SK-N-SH (cell line): Measurements from ENCODE around the gene RIMS1. TPM values are rescaled to one million over a fixed set of nuclear protein-coding genes. Genes with fewer than 3 reads are reported as not detected.

ENCODE experiments used
- CTCF ChIA-PET: fragments of 300-600, 350-600 bp; formaldehyde crosslinking; extraction: SDS; loops from one replicate; lab custom pipeline; 2021; lab: Yijun Ruan, JAX
- POLR2A ChIA-PET: fragments of 350-600 bp; sonication (Branson Sonifier 250); formaldehyde crosslinking; extraction: SDS; loops from one replicate; lab custom pipeline; 2020; ENCODE audit warnings: antibody characterized with exemption, inconsistent platforms; lab: Yijun Ruan, JAX
- DNase-seq: peaks from one replicate; pipeline ENCODE4 v3.0.0; 2012
- H2AFZ ChIP-seq: fragments of 200-600 bp; sonication (generic); 2 replicates; pipeline ENCODE4 v1.8.1; 2016; ENCODE audit warnings: antibody characterized with exemption, mild to moderate bottlenecking, low read depth
- H3F3A ChIP-seq: fragments of 200-600 bp; sonication (generic); replicated peaks from 2 replicates; pipeline ENCODE3; 2016; ENCODE audit warnings: antibody characterized with exemption, mild to moderate bottlenecking; ENCODE audit not compliant: insufficient read depth
- H3K27ac ChIP-seq, 2 experiments: fragments of 200-500 bp in 1 of 2; fragments of 200-600 bp in 1 of 2; sonication (Bioruptor generic) in 1 of 2; sonication (generic), shearing (Covaris generic) in 1 of 2; 2 replicates each; pipeline versions ENCODE4 v1.5.1 to v1.6.1; 2014 to 2016; ENCODE audit warnings: low read depth in 2 of 2, inconsistent platforms in 1 of 2, low read length in 1 of 2, mild to moderate bottlenecking in 1 of 2, mixed read lengths in 1 of 2
- H3K27me3 ChIP-seq: fragments of 200-600 bp; sonication (generic), shearing (Covaris generic); 2 replicates; pipeline ENCODE4 v1.6.1; 2016; ENCODE audit warnings: mixed run types; ENCODE audit not compliant: insufficient read depth
- H3K36me3 ChIP-seq, 2 experiments: fragments of 200-500 bp in 1 of 2; fragments of 200-600 bp in 1 of 2; sonication (Bioruptor generic) in 1 of 2; sonication (generic) in 1 of 2; replicated peaks in 1 of 2; 2 replicates each; pipeline versions ENCODE3 to v1.5.1; 2014 to 2016; ENCODE audit warnings: low read length in 1 of 2, mild to moderate bottlenecking in 1 of 2; ENCODE audit not compliant: insufficient read depth in 2 of 2, control insufficient read depth in 1 of 2
- H3K4me1 ChIP-seq, 2 experiments: fragments of 200-500 bp in 1 of 2; fragments of 200-600 bp in 1 of 2; sonication (Bioruptor generic) in 1 of 2; sonication (generic), shearing (Covaris generic) in 1 of 2; 2 replicates each; pipeline versions ENCODE4 v1.5.1 to v1.6.1; 2014 to 2016; ENCODE audit warnings: low read depth in 1 of 2, low read length in 1 of 2, mixed run types in 1 of 2; ENCODE audit not compliant: insufficient read depth in 2 of 2, control insufficient read depth in 1 of 2
- H3K4me2 ChIP-seq: fragments of 200-600 bp; sonication (generic), shearing (Covaris generic); 2 replicates; pipeline ENCODE4 v1.6.1; 2017; ENCODE audit warnings: mixed run types
- H3K4me3 ChIP-seq, 2 experiments: fragments of 200-500 bp in 1 of 2; fragments of 200-600 bp in 1 of 2; sonication (Bioruptor generic) in 1 of 2; sonication (generic), shearing (Covaris generic) in 1 of 2; 2 replicates each; pipeline versions ENCODE4 v1.5.1 to v1.8.1; 2014 to 2016; ENCODE audit warnings: low read depth in 2 of 2, inconsistent platforms in 1 of 2, low read length in 1 of 2, mild to moderate bottlenecking in 1 of 2, mixed read lengths in 1 of 2, moderate library complexity in 1 of 2
- H3K79me2 ChIP-seq: fragments of 200-600 bp; sonication (generic); 2 replicates; pipeline ENCODE4 v1.8.1; 2017; ENCODE audit warnings: mild to moderate bottlenecking; ENCODE audit not compliant: insufficient read depth
- H3K9ac ChIP-seq: fragments of 200-600 bp; sonication (generic); 2 replicates; pipeline ENCODE4 v1.6.1; 2017; ENCODE audit warnings: mixed run types
- H3K9me2 ChIP-seq: fragments of 200-600 bp; sonication (generic); 2 replicates; pipeline ENCODE4 v1.6.1; 2017; ENCODE audit warnings: mixed run types
- H3K9me3 ChIP-seq: fragments of 200-600 bp; sonication (generic); 2 replicates; pipeline ENCODE4 v1.6.1; 2017; ENCODE audit warnings: mixed run types, mild to moderate bottlenecking, moderate library complexity
- H4K20me1 ChIP-seq: fragments of 200-600 bp; sonication (generic); 2 replicates; pipeline ENCODE4 v1.6.1; 2017; ENCODE audit warnings: mild to moderate bottlenecking, mixed run types; ENCODE audit not compliant: insufficient read depth
- CHD2 ChIP-seq: fragments of 150-350 bp; IDR thresholded peaks from 2 replicates; pipeline ENCODE4 v1.6.1; 2018; ENCODE audit warnings: low read length; ENCODE audit not compliant: partially characterized antibody
- ELF1 ChIP-seq: IDR thresholded peaks from 2 replicates; pipeline ENCODE4 v1.4.0; 2012
- EP300 ChIP-seq, 2 experiments: IDR thresholded peaks; 2 replicates each; pipeline versions ENCODE4 v1.4.0 to v1.6.1; 2012; ENCODE audit warnings: borderline replicate concordance in 1 of 2, low read depth in 1 of 2, low read length in 1 of 2
- EZH2phosphoT487 ChIP-seq: fragments of 200-600 bp; sonication (generic); IDR thresholded peaks from 2 replicates; pipeline ENCODE4 v1.6.1; 2017; ENCODE audit warnings: low read depth, mixed run types, mild to moderate bottlenecking, antibody characterized with exemption, moderate library complexity, borderline replicate concordance
- FOSL2 ChIP-seq: IDR thresholded peaks from 2 replicates; pipeline ENCODE4 v1.4.0; 2012; ENCODE audit warnings: low read depth, mild to moderate bottlenecking, moderate library complexity, borderline replicate concordance
- FOXJ3 ChIP-seq: sonication (generic); formaldehyde crosslinking; IDR thresholded peaks from 2 replicates; pipeline ENCODE4 v1.5.1; 2020; ENCODE audit warnings: mild to moderate bottlenecking, missing genetic modification reagents
- FOXM1 ChIP-seq: IDR thresholded peaks from 2 replicates; pipeline ENCODE4 v1.4.0; 2012; ENCODE audit warnings: low read depth, mild to moderate bottlenecking
- MXI1 ChIP-seq: IDR thresholded peaks from 2 replicates; pipeline ENCODE4 v1.6.1; 2012; ENCODE audit warnings: mild to moderate bottlenecking, low read depth, low read length, improper control_type of control experiment
- POLR2AphosphoS5 ChIP-seq: IDR thresholded peaks from 2 replicates; pipeline ENCODE4 v1.6.1; 2012; ENCODE audit warnings: low read depth, low read length
- RFX5 ChIP-seq: IDR thresholded peaks from 2 replicates; pipeline ENCODE4 v1.6.1; 2012; ENCODE audit warnings: mild to moderate bottlenecking, improper control_type of control experiment, low read length
- RXRA ChIP-seq: IDR thresholded peaks from 2 replicates; pipeline ENCODE4 v1.4.0; 2012; ENCODE audit warnings: low read depth, mild to moderate bottlenecking, borderline replicate concordance
- TAF1 ChIP-seq: IDR thresholded peaks from 2 replicates; pipeline ENCODE4 v1.6.1; 2012; ENCODE audit warnings: low read depth, mild to moderate bottlenecking, low read length, moderate library complexity, borderline replicate concordance
- TCF12 ChIP-seq: IDR thresholded peaks from 2 replicates; pipeline ENCODE4 v1.4.0; 2012
- TEAD4 ChIP-seq: IDR thresholded peaks from 2 replicates; pipeline ENCODE4 v1.4.0; 2012; ENCODE audit warnings: mild to moderate bottlenecking, borderline replicate concordance; ENCODE audit not compliant: insufficient read depth
- YY1 ChIP-seq: IDR thresholded peaks from 2 replicates; pipeline ENCODE4 v1.4.0; 2012; ENCODE audit warnings: low read depth, mild to moderate bottlenecking
- WGBS: methylation state at CpG from one replicate; pipeline ENCODE4 v1.1.6; 2017; ENCODE audit warnings: low lambda C conversion rate; 5-methylcytosine and 5-hydroxymethylcytosine counted together
- polyA plus RNA-seq, 3 experiments: library from polyadenylated mRNA; depleted of rRNA; stranded (reverse); fragments of >200 nt; gene quantifications; 2 replicates each; pipeline ENCODE4 v1.2.3, GENCODE V29; 2012
- TF ChIP-seq, protein P1 (sequence below): IDR thresholded peaks from 2 replicates; pipeline ENCODE4 v1.6.1; 2012; ENCODE audit warnings: mild to moderate bottlenecking, low read depth, low read length, moderate library complexity
- TF ChIP-seq, protein P2 (sequence below): IDR thresholded peaks from 2 replicates; pipeline ENCODE4; 2012
- TF ChIP-seq, protein P3 (sequence below): fragments of 200-600 bp; sonication (generic); IDR thresholded peaks from 2 replicates; pipeline ENCODE4 v1.6.1; 2017; ENCODE audit warnings: antibody characterized with exemption, mild to moderate bottlenecking, moderate library complexity
- TF ChIP-seq, protein P4 (sequence below): fragments of 150-350 bp; IDR thresholded peaks from 2 replicates; pipeline ENCODE4 v1.6.1; 2016; ENCODE audit warnings: mild to moderate bottlenecking, low read depth, low read length

The RIMS1 gene
- polyA plus RNA-seq, 1 of the 3 experiments (the other 2 are of a cell fraction): 0.20 TPM

DNA sequence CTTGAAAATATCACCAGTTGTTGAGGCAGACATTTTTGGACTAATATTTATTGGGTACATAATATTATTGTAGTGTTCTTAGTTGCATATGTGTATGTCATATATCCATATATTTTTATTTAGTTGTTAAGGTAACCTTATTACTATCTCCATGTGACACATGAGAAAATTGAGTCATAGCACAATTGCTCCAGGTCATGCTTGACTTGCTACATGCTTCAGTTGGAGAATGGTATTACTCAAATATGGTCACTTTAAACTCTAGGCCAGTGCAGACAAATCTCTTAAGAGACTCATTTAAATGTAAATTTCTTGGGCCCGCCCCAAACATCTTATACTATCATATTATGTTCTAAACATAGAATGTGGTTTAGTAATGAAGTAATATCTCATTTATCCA, 246.1 kb downstream of the RIMS1 start:
- no peak for DNase-seq
- TF ChIP-seq, protein P1, sequence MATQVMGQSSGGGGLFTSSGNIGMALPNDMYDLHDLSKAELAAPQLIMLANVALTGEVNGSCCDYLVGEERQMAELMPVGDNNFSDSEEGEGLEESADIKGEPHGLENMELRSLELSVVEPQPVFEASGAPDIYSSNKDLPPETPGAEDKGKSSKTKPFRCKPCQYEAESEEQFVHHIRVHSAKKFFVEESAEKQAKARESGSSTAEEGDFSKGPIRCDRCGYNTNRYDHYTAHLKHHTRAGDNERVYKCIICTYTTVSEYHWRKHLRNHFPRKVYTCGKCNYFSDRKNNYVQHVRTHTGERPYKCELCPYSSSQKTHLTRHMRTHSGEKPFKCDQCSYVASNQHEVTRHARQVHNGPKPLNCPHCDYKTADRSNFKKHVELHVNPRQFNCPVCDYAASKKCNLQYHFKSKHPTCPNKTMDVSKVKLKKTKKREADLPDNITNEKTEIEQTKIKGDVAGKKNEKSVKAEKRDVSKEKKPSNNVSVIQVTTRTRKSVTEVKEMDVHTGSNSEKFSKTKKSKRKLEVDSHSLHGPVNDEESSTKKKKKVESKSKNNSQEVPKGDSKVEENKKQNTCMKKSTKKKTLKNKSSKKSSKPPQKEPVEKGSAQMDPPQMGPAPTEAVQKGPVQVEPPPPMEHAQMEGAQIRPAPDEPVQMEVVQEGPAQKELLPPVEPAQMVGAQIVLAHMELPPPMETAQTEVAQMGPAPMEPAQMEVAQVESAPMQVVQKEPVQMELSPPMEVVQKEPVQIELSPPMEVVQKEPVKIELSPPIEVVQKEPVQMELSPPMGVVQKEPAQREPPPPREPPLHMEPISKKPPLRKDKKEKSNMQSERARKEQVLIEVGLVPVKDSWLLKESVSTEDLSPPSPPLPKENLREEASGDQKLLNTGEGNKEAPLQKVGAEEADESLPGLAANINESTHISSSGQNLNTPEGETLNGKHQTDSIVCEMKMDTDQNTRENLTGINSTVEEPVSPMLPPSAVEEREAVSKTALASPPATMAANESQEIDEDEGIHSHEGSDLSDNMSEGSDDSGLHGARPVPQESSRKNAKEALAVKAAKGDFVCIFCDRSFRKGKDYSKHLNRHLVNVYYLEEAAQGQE: no peak
- TF ChIP-seq POLR2AphosphoS5 (no peak), FOXJ3 (CRISPR knock-in tag) (no peak), YY1 (no peak), RFX5 (no peak), RXRA (no peak), TEAD4 (no peak), TAF1 (no peak), FOSL2 (no peak), TCF12 (no peak), EZH2phosphoT487 (no peak)
- TF ChIP-seq, all 33 proteins: peak for 0
- Histone ChIP-seq H3K4me1 (peaks cover 0 to 8% of the 10 kb centered on the region in 2 experiments; a peak in 2 of 4 replicates), H4K20me1 (no peaks in the 10 kb centered on the region), H3K9me3 (no peaks in the 10 kb centered on the region), H3K4me3 (no peak overlapping the region), H3K79me2 (no peaks in the 10 kb centered on the region), H3F3A (no peaks in the 10 kb centered on the region), H3K9ac (no peak overlapping the region), H3K27ac (peak overlapping the region in 1 of 2 experiments; percentile 89; a peak in 2 of 4 replicates), H3K4me2 (no peak overlapping the region), H2AFZ (no peak overlapping the region), H3K27me3 (no peaks in the 10 kb centered on the region), H3K9me2 (no peaks in the 10 kb centered on the region), H3K36me3 (no peaks in the 10 kb centered on the region)
- ChIA-PET POLR2A (interaction anchor here (0.6 to 0.7 kb wide), 2 partner anchors 84 to 1903 kb away, joined by 3 read pairs; no protein-coding TSS in a partner anchor), CTCF (interaction anchor here (0.9 to 1.2 kb wide), 2 partner anchors 7 to 279 kb away, joined by 3 to 4 read pairs; no protein-coding TSS in a partner anchor)
- WGBS: 46% methylated on average over 1 of the region's 1 CpG

DNA sequence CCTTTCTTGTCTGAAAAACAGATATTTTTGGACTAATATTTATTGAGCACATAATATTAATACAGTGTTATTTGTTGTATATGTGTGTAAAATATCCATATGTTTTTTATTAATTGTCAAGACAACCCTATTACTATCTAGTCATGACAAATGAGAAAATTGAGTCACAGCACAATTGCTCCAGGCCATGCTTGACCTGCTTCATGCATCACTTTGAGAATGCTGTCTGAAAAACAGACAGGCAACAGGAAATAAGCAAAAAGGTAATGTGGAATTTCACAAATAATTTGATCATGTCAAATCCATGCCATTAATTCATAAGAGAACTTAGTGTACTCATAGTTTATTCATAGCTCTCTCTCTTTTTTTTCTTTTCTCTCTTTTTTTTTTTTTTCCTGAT, 246.5 kb downstream of the RIMS1 start:
- Histone ChIP-seq H3K9me2 (no peaks in the 10 kb centered on the region), H3K9me3 (no peaks in the 10 kb centered on the region), H4K20me1 (no peaks in the 10 kb centered on the region), H3K27me3 (no peaks in the 10 kb centered on the region), H3K79me2 (no peaks in the 10 kb centered on the region), H3K4me2 (no peak overlapping the region), H3F3A (no peaks in the 10 kb centered on the region), H3K36me3 (no peaks in the 10 kb centered on the region), H3K4me3 (no peak overlapping the region), H2AFZ (no peak overlapping the region), H3K9ac (no peak overlapping the region), H3K27ac (peak overlapping the region in 1 of 2 experiments; percentile 89; a peak in 2 of 4 replicates), H3K4me1 (peaks cover 0 to 8% of the 10 kb centered on the region in 2 experiments; a peak in 2 of 4 replicates)
- ChIA-PET CTCF (interaction anchor here (0.7 to 1.2 kb wide), 4 partner anchors 7 to 484 kb away, joined by 3 to 4 read pairs (median 4); no protein-coding TSS in a partner anchor), POLR2A (interaction anchor here (0.6 to 0.7 kb wide), 2 partner anchors 84 to 1904 kb away, joined by 3 read pairs; no protein-coding TSS in a partner anchor)
- peak; percentile 23 for DNase-seq
- TF ChIP-seq, protein P2, sequence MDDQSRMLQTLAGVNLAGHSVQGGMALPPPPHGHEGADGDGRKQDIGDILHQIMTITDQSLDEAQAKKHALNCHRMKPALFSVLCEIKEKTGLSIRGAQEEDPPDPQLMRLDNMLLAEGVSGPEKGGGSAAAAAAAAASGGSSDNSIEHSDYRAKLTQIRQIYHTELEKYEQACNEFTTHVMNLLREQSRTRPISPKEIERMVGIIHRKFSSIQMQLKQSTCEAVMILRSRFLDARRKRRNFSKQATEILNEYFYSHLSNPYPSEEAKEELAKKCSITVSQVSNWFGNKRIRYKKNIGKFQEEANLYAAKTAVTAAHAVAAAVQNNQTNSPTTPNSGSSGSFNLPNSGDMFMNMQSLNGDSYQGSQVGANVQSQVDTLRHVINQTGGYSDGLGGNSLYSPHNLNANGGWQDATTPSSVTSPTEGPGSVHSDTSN: no peak
- no peak for TF ChIP-seq YY1
- TF ChIP-seq CHD2: peak; percentile 46
- peak in 1 of 2 experiments; percentile 97; a peak in 2 of 4 replicates for TF ChIP-seq EP300 (IDR thresholded peaks at IDR 0.05; ENCODE audit: borderline replicate concordance in 1 of 2, low read depth in 1 of 2, low read length in 1 of 2)
- no peak for TF ChIP-seq TEAD4
- TF ChIP-seq, protein P3, sequence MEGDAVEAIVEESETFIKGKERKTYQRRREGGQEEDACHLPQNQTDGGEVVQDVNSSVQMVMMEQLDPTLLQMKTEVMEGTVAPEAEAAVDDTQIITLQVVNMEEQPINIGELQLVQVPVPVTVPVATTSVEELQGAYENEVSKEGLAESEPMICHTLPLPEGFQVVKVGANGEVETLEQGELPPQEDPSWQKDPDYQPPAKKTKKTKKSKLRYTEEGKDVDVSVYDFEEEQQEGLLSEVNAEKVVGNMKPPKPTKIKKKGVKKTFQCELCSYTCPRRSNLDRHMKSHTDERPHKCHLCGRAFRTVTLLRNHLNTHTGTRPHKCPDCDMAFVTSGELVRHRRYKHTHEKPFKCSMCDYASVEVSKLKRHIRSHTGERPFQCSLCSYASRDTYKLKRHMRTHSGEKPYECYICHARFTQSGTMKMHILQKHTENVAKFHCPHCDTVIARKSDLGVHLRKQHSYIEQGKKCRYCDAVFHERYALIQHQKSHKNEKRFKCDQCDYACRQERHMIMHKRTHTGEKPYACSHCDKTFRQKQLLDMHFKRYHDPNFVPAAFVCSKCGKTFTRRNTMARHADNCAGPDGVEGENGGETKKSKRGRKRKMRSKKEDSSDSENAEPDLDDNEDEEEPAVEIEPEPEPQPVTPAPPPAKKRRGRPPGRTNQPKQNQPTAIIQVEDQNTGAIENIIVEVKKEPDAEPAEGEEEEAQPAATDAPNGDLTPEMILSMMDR: no peak
- no peak for TF ChIP-seq MXI1
- no peak for TF ChIP-seq FOXM1
- no peak for TF ChIP-seq ELF1
- TF ChIP-seq, protein P4, sequence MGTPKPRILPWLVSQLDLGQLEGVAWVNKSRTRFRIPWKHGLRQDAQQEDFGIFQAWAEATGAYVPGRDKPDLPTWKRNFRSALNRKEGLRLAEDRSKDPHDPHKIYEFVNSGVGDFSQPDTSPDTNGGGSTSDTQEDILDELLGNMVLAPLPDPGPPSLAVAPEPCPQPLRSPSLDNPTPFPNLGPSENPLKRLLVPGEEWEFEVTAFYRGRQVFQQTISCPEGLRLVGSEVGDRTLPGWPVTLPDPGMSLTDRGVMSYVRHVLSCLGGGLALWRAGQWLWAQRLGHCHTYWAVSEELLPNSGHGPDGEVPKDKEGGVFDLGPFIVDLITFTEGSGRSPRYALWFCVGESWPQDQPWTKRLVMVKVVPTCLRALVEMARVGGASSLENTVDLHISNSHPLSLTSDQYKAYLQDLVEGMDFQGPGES: no peak
- no peak for TF ChIP-seq POLR2AphosphoS5
- no peak for TF ChIP-seq EZH2phosphoT487
